H1 (cell line): ENCODE results near the gene ADARB2. TPM values are rescaled to one million over a fixed set of nuclear protein-coding genes. Genes with fewer than 3 reads are reported as not detected.

Experiments used
- CTCF ChIA-PET: fragments of 300-600 bp; sonication (Branson Sonifier 250); formaldehyde crosslinking; loops from one replicate; lab custom pipeline; 2021; ENCODE audit not compliant: partially characterized antibody; lab: Charles Lee
- POLR2A ChIA-PET: fragments of 300-600 bp; sonication (Branson Sonifier 250); formaldehyde crosslinking; loops from one replicate; lab custom pipeline; 2021; ENCODE audit warnings: inconsistent platforms; ENCODE audit not compliant: partially characterized antibody; lab: Charles Lee
- DNase-seq, 2 experiments: peaks; one replicate each; pipeline versions ENCODE4 v3.0.0 to v3.0.0-alpha.2; 2010 to 2022; ENCODE audit warnings: low spot score in 2 of 2, low read depth in 1 of 2, mixed read lengths in 1 of 2
- FAIRE-seq: peaks from 2 replicates; lab custom pipeline; 2011; peaks lifted over from hg19 to GRCh38; lab: Jason Lieb, UNC
- H2AFZ ChIP-seq: 2 replicates; pipeline ENCODE4 v1.8.1; 2012; ENCODE audit warnings: low read length, inconsistent platforms
- H2AK5ac ChIP-seq: 2 replicates; pipeline ENCODE4 v1.6.1; 2013; ENCODE audit warnings: low read depth, low read length
- H2BK120ac ChIP-seq: replicated peaks from 2 replicates; pipeline ENCODE3; 2013; ENCODE audit warnings: low read depth, low read length, inconsistent platforms
- H2BK12ac ChIP-seq: 2 replicates; pipeline ENCODE4 v1.6.1; 2013; ENCODE audit warnings: low read depth, low read length
- H2BK15ac ChIP-seq: 2 replicates; pipeline ENCODE4 v1.6.1; 2013; ENCODE audit warnings: low read length
- H2BK20ac ChIP-seq: 2 replicates; pipeline ENCODE4 v1.6.1; 2013; ENCODE audit warnings: low read length
- H2BK5ac ChIP-seq: 2 replicates; pipeline ENCODE4 v1.6.1; 2013; ENCODE audit warnings: low read depth, low read length
- H3K14ac ChIP-seq: 2 replicates; pipeline ENCODE4 v1.6.1; 2013; ENCODE audit warnings: inconsistent platforms; ENCODE audit not compliant: insufficient read length
- H3K18ac ChIP-seq: 2 replicates; pipeline ENCODE4 v1.6.1; 2013; ENCODE audit warnings: low read length; ENCODE audit errors: extremely low read depth
- H3K23ac ChIP-seq: 2 replicates; pipeline ENCODE4 v1.6.1; 2013; ENCODE audit warnings: inconsistent platforms; ENCODE audit not compliant: insufficient read length
- H3K23me2 ChIP-seq: 2 replicates; pipeline ENCODE4 v1.6.1; 2013; ENCODE audit warnings: low read depth, low read length
- H3K27ac ChIP-seq: 2 replicates; pipeline ENCODE4 v1.6.1; 2011; ENCODE audit warnings: low read depth, low read length, inconsistent platforms
- H3K27me3 ChIP-seq, 4 experiments: replicated peaks in 1 of 4; 1 replicate in 1 of 4; 2 replicates in 3 of 4; pipeline versions ENCODE4 v1.6.1 to v1.8.1; 2011 to 2013; ENCODE audit warnings: low read length in 3 of 4, mild to moderate bottlenecking in 3 of 4, inconsistent platforms in 2 of 4, mixed read lengths in 2 of 4, moderate library complexity in 1 of 4; ENCODE audit not compliant: control insufficient read depth in 3 of 4, insufficient read depth in 3 of 4; ENCODE audit errors: extremely low read depth in 1 of 4
- H3K36me3 ChIP-seq, 4 experiments: 2 replicates each; pipeline versions ENCODE4 v1.6.1 to v1.8.1; 2011 to 2013; ENCODE audit warnings: mild to moderate bottlenecking in 4 of 4, low read length in 3 of 4, moderate library complexity in 2 of 4, control low read depth in 1 of 4, inconsistent platforms in 1 of 4; ENCODE audit not compliant: insufficient read depth in 4 of 4, control insufficient read depth in 2 of 4
- H3K4ac ChIP-seq: replicated peaks from 2 replicates; pipeline ENCODE3; 2013; ENCODE audit warnings: low read length, low read depth, mixed read lengths, inconsistent platforms; ENCODE audit not compliant: insufficient read length
- H3K4me1 ChIP-seq, 4 experiments: replicated peaks in 1 of 4; 1 replicate in 1 of 4; 2 replicates in 3 of 4; pipeline versions ENCODE4 v1.6.1 to v1.8.1; 2011 to 2013; ENCODE audit warnings: low read length in 3 of 4, inconsistent platforms in 2 of 4, mixed read lengths in 1 of 4; ENCODE audit not compliant: insufficient read depth in 4 of 4, control insufficient read depth in 3 of 4
- H3K4me2 ChIP-seq, 2 experiments: 2 replicates each; pipeline versions ENCODE4 v1.6.1 to v1.8.1; 2011 to 2013; ENCODE audit warnings: low read depth in 2 of 2, low read length in 2 of 2, control low read depth in 1 of 2, inconsistent platforms in 1 of 2, mild to moderate bottlenecking in 1 of 2; ENCODE audit not compliant: insufficient read depth in 1 of 2
- H3K4me3 ChIP-seq, 4 experiments: fragments of 200-600, 300-600 bp in 1 of 4; sonication (generic), shearing (Covaris generic), sonication (Bioruptor Twin) in 1 of 4; 2 replicates each; pipeline versions ENCODE4 v1.5.1 to v1.8.1; 2011 to 2016; ENCODE audit warnings: low read length in 4 of 4, low read depth in 3 of 4, control low read depth in 2 of 4, inconsistent platforms in 2 of 4, mild to moderate bottlenecking in 2 of 4, mixed read lengths in 1 of 4, moderate library complexity in 1 of 4; ENCODE audit not compliant: insufficient read depth in 2 of 4; ENCODE audit errors: extremely low read depth in 1 of 4
- H3K56ac ChIP-seq: replicated peaks from 2 replicates; pipeline ENCODE3; 2013; ENCODE audit warnings: low read depth, mild to moderate bottlenecking, mixed read lengths, low read length, inconsistent platforms; ENCODE audit not compliant: insufficient read length
- H3K79me1 ChIP-seq: 2 replicates; pipeline ENCODE4 v1.6.1; 2013; ENCODE audit warnings: low read depth, low read length, control low read depth
- H3K79me2 ChIP-seq, 2 experiments: 2 replicates each; pipeline versions ENCODE4 v1.6.1 to v1.8.1; 2012 to 2013; ENCODE audit warnings: low read length in 2 of 2, mild to moderate bottlenecking in 2 of 2, inconsistent platforms in 1 of 2; ENCODE audit not compliant: insufficient read depth in 2 of 2, control insufficient read depth in 1 of 2
- H3K9ac ChIP-seq, 4 experiments: replicated peaks in 1 of 4; 1 replicate in 1 of 4; 2 replicates in 3 of 4; pipeline versions ENCODE4 v1.6.1 to v1.8.1; 2011 to 2013; ENCODE audit warnings: low read depth in 3 of 4, low read length in 3 of 4, control low read depth in 2 of 4, mild to moderate bottlenecking in 2 of 4, moderate library complexity in 2 of 4, inconsistent platforms in 1 of 4; ENCODE audit errors: extremely low read depth in 1 of 4
- H3K9me3 ChIP-seq, 2 experiments: 2 replicates each; pipeline versions ENCODE4 v1.6.1 to v1.8.1; 2012 to 2013; ENCODE audit warnings: mild to moderate bottlenecking in 2 of 2, moderate library complexity in 2 of 2, control low read depth in 1 of 2, inconsistent platforms in 1 of 2, low read depth in 1 of 2, low read length in 1 of 2, mixed read lengths in 1 of 2; ENCODE audit not compliant: insufficient read depth in 2 of 2
- H4K20me1 ChIP-seq, 2 experiments: replicated peaks in 1 of 2; 2 replicates each; pipeline versions ENCODE3 to v1.8.1; 2011 to 2013; ENCODE audit warnings: inconsistent platforms in 2 of 2, low read length in 2 of 2, mild to moderate bottlenecking in 1 of 2; ENCODE audit not compliant: insufficient read depth in 2 of 2, control insufficient read depth in 1 of 2
- H4K5ac ChIP-seq: 2 replicates; pipeline ENCODE4 v1.6.1; 2013; ENCODE audit warnings: low read length, low read depth, mixed read lengths, inconsistent platforms; ENCODE audit not compliant: insufficient read length
- H4K8ac ChIP-seq: 2 replicates; pipeline ENCODE4 v1.8.0; 2013; ENCODE audit warnings: mild to moderate bottlenecking, moderate library complexity, low read length, inconsistent platforms; ENCODE audit not compliant: insufficient read depth; ENCODE audit errors: extremely low read depth
- H4K91ac ChIP-seq: replicated peaks from 2 replicates; pipeline ENCODE3; 2013; ENCODE audit warnings: low read length, mixed read lengths, inconsistent platforms; ENCODE audit not compliant: insufficient read length
- ASH2L ChIP-seq: fragments of 200-600, 300-600 bp; sonication (generic); IDR thresholded peaks from one replicate; pipeline ENCODE4 v1.7.1; 2017; ENCODE audit warnings: low read length
- ATF2 ChIP-seq: IDR thresholded peaks from 2 replicates; pipeline ENCODE4 v1.6.1; 2012; ENCODE audit warnings: low read length, inconsistent platforms
- ATF3 ChIP-seq: IDR thresholded peaks from 2 replicates; pipeline ENCODE4 v1.6.1; 2011; ENCODE audit warnings: low read depth, mild to moderate bottlenecking, low read length; ENCODE audit not compliant: insufficient read depth
- CBX5 ChIP-seq: fragments of 300-800, 300-1000 bp; sonication (generic); IDR thresholded peaks from 2 replicates; pipeline ENCODE4 v1.7.1; 2016; ENCODE audit warnings: antibody characterized with exemption, low read length, low read depth
- EZH2 ChIP-seq: fragments of 200-600 bp; sonication (generic); IDR thresholded peaks from 2 replicates; pipeline ENCODE4 v1.7.1; 2012; ENCODE audit warnings: low read depth, mild to moderate bottlenecking, moderate library complexity, low read length, inconsistent platforms; ENCODE audit not compliant: severe bottlenecking
- HDAC2 ChIP-seq, 2 experiments: fragments of 300-600 bp in 1 of 2; sonication (generic) in 1 of 2; IDR thresholded peaks; 2 replicates each; pipeline ENCODE4 v1.6.1; 2011 to 2012; ENCODE audit warnings: low read depth in 2 of 2, low read length in 2 of 2, mild to moderate bottlenecking in 2 of 2, moderate library complexity in 2 of 2, borderline replicate concordance in 1 of 2, inconsistent platforms in 1 of 2
- JUN ChIP-seq: IDR thresholded peaks from 2 replicates; pipeline ENCODE4 v1.6.1; 2011; ENCODE audit warnings: low read depth, mild to moderate bottlenecking, improper control_type of control experiment, low read length
- RNF2 ChIP-seq: fragments of 200-900, 300-1000 bp; sonication (generic); IDR thresholded peaks from 2 replicates; pipeline ENCODE4 v1.7.1; 2016; ENCODE audit warnings: borderline replicate concordance, low read depth, mild to moderate bottlenecking, antibody characterized with exemption, low read length; ENCODE audit not compliant: poor library complexity, severe bottlenecking; ENCODE audit errors: missing control alignments
- SUZ12 ChIP-seq: fragments of 200-600 bp; sonication (generic); IDR thresholded peaks from 2 replicates; pipeline ENCODE4 v1.6.1; 2012; ENCODE audit warnings: mild to moderate bottlenecking, inconsistent platforms, low read length, moderate library complexity, mixed read lengths
- YY1 ChIP-seq: IDR thresholded peaks from 2 replicates; pipeline ENCODE4 v1.6.1; 2011; ENCODE audit warnings: low read depth, mild to moderate bottlenecking, low read length
- ZNF274 ChIP-seq: IDR thresholded peaks from 2 replicates; pipeline ENCODE4 v1.7.0; 2012; ENCODE audit warnings: low read length, borderline replicate concordance; ENCODE audit errors: extremely low read depth
- WGBS, 2 experiments: shearing (Covaris generic) in 1 of 2; methylation state at CpG; one replicate each; pipeline versions ENCODE4 v1.1.6 to v1.1.7; 2013 to 2015; ENCODE audit warnings: low lambda C conversion rate in 2 of 2, mixed read lengths in 2 of 2, inconsistent platforms in 1 of 2, low coverage in 1 of 2, missing lambda C conversion rate in 1 of 2; ENCODE audit not compliant: insufficient replicate concordance in 2 of 2, insufficient coverage in 1 of 2, insufficient read length in 1 of 2; ENCODE audit errors: extremely low coverage in 1 of 2, missing lambda C conversion rate in 1 of 2; 5-methylcytosine and 5-hydroxymethylcytosine counted together
- polyA plus RNA-seq, 7 experiments: library from polyadenylated mRNA; depleted of rRNA in 3 of 7; stranded (reverse) in 5 of 7; unstranded in 2 of 7; fragments of >200 nt in 5 of 7; fragments of 200-250 nt in 2 of 7; gene quantifications; 1 replicate in 5 of 7; 2 replicates in 1 of 7; 4 replicates in 1 of 7; pipeline versions ENCODE4 v1.2.1 to v1.2.3, GENCODE V29; 2011 to 2013; ENCODE audit warnings: missing spikeins in 2 of 7, mixed read lengths in 2 of 7
- total RNA-seq: library from RNA; stranded (reverse); fragmentation: NEBNext Ultra II Directional; extraction: Animal tissue kit (Norgen Biotek cat#: 25700); gene quantifications from 2 replicates; pipeline ENCODE4 v1.2.1, GENCODE V29; 2021

The ADARB2 gene
- total and polyA plus RNA-seq, 2 of the 8 experiments (the other 6 are each of a cell fraction or from before 2014, with no cell fraction given) = 2.2 to 2.8 TPM

GRCh38 chr10:1545524-1545923, 191.8 kb downstream of the ADARB2 start:
- Histone ChIP-seq H3K4me1 (no peaks in the 10 kb centered on the region), H3K27ac (no peak overlapping the region), H3K79me1 (no peaks in the 10 kb centered on the region), H4K5ac (no peak overlapping the region), H3K9ac (no peak overlapping the region), H4K91ac (no peak overlapping the region), H3K36me3 (no peaks in the 10 kb centered on the region), H3K79me2 (no peaks in the 10 kb centered on the region), H2BK20ac (no peak overlapping the region), H3K4ac (no peak overlapping the region), H2AK5ac (no peak overlapping the region), H3K14ac (no peak overlapping the region), H2AFZ (no peak overlapping the region), H2BK120ac (no peak overlapping the region), H3K18ac (no peak overlapping the region), H3K56ac (no peak overlapping the region), H4K8ac (no peak overlapping the region), H4K20me1 (no peaks in the 10 kb centered on the region), H2BK15ac (no peak overlapping the region), H2BK12ac (no peak overlapping the region), H3K4me2 (no peak overlapping the region), H3K9me3 (peaks cover 0 to 8% of the 10 kb centered on the region in 2 experiments; a peak in 2 of 4 replicates), H3K23me2 (no peaks in the 10 kb centered on the region), H2BK5ac (no peak overlapping the region), H3K4me3 (no peak overlapping the region), H3K23ac (no peak overlapping the region), H3K27me3 (peaks cover 0 to 2% (median 0%) of the 10 kb centered on the region in 4 experiments; a peak in 1 of 7 replicates)
- ChIA-PET POLR2A (no interaction called here), CTCF (interaction anchor here (0.6 to 1.7 kb wide), 4 partner anchors 56 to 385 kb away, joined by 3 to 4 read pairs (median 3); no protein-coding TSS in a partner anchor)
- DNase-seq (no peak), FAIRE-seq (no peak)
- 97% methylated on average over 7 of the region's 7 CpGs; no CpG with 5 or more reads in 1 of the 2 experiments for WGBS, 2 experiments
- TF ChIP-seq HDAC2 (IDR thresholded peaks at IDR 0.05; ENCODE audit: borderline replicate concordance in 1 of 2, low read depth in 2 of 2, low read length in 2 of 2) (no peak), SUZ12 (no peak), ATF3 (no peak), ATF2 (no peak), JUN (no peak), RNF2 (no peak), EZH2 (no peak), YY1 (no peak), CBX5 (no peak), ZNF274 (no peak), ASH2L (no peak)
